IMR-90 (cell line): ENCODE results near the gene PITPNM1.

ENCODE experiments used
- BHLHE40 ChIP-seq: fragments of 150-350 bp; IDR thresholded peaks from 2 replicates; pipeline ENCODE4 v1.6.1; 2016; ENCODE audit warnings: mild to moderate bottlenecking, low read depth, low read length
- POLR2A ChIP-seq: IDR thresholded peaks from 2 replicates; pipeline ENCODE4 v1.6.1; 2012; ENCODE audit warnings: mild to moderate bottlenecking, low read depth, low read length
- RAD21 ChIP-seq: IDR thresholded peaks from 2 replicates; pipeline ENCODE4 v1.6.1; 2012; ENCODE audit warnings: low read length, improper control_type of control experiment
- RCOR1 ChIP-seq: IDR thresholded peaks from 2 replicates; pipeline ENCODE4 v1.6.1; 2012; ENCODE audit warnings: mild to moderate bottlenecking, low read length, improper control_type of control experiment; ENCODE audit not compliant: insufficient replicate concordance
- TF ChIP-seq, protein P1 (sequence below): conservative IDR thresholded peaks from 2 replicates; pipeline ENCODE4 v1.5.1; 2012; ENCODE audit warnings: mild to moderate bottlenecking, low read depth, low read length, improper control_type of control experiment

DNA sequence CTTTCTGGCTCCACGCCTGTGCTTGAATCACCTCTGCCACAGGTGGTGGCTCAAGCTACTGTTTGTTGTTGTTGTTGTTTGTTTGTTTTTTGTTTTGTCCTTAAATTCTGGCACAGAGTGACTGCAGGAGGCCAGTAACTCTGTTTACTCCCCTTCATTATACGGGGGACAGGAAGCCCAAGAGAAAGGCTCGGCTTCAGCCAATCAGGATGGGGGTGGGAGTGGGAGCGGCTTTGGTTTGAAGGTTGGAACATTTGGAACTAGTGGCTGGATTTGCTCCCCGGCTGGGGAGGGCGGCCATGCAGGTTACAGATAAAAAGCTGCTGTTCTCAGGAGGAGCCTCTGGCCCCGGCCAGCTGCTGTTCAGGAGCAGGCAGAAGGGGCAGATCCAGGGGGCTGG is 37.8 kb upstream of the PITPNM1 start:
- TF ChIP-seq, protein P1, sequence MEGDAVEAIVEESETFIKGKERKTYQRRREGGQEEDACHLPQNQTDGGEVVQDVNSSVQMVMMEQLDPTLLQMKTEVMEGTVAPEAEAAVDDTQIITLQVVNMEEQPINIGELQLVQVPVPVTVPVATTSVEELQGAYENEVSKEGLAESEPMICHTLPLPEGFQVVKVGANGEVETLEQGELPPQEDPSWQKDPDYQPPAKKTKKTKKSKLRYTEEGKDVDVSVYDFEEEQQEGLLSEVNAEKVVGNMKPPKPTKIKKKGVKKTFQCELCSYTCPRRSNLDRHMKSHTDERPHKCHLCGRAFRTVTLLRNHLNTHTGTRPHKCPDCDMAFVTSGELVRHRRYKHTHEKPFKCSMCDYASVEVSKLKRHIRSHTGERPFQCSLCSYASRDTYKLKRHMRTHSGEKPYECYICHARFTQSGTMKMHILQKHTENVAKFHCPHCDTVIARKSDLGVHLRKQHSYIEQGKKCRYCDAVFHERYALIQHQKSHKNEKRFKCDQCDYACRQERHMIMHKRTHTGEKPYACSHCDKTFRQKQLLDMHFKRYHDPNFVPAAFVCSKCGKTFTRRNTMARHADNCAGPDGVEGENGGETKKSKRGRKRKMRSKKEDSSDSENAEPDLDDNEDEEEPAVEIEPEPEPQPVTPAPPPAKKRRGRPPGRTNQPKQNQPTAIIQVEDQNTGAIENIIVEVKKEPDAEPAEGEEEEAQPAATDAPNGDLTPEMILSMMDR: no peak
- TF ChIP-seq RAD21: no peak
- no peak for TF ChIP-seq RCOR1
- no peak for TF ChIP-seq POLR2A
- TF ChIP-seq BHLHE40: no peak
